Measurements from ENCODE around the gene SMARCE1. TPM values are rescaled to one million over a fixed set of nuclear protein-coding genes. Genes with fewer than 3 reads are reported as not detected.
A peak's percentile ranks its signal among the peaks of the same experiment; 100 is the strongest.

SMARCE1 gene
- total and polyA plus RNA-seq, 8 donors = 27.5 to 125 (median 86.3) TPM

DNA sequence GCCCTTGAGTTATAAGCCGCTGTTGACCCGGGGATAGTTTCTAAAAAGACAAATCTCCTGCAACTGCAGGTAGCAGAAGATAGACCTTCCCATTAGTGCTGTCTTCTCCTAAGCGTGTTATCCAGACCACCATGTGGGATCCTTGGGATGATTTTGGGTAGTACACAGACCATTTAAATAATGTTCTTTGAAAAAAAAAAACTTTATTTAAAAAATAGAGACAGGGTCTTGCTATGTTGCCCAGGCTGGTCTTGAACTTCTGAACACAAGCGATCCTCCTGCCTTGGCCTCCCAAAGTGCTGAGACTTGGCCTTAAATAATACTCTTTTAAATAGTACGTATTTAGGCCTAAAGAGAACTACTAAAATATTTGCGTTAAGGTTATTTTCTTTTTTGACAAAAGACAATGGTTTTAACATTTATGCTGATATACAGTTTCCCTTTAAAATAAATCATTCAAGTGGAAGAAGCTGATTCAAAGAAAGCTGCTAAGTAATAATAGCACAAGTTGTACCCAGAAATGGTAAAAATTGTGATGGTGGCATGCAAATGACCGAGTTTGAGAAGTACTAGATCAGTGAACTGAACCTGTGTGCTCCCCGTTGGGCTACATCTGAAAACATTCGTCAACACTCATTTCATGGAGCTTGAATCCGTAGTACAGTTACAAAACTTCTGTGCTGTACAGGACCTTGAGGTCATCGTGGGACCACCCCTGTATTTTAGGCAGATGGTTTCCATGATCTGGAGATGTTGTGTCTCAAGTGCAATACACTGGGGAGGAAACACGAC lies 24.0 kb downstream of the SMARCE1 start:
- H3K36me3 ChIP-seq = peaks cover 6 to 17% (median 13%) of the 10 kb centered on the region in 4 donors
- WGBS, 5 donors = 76 to 92% (median 87%) methylated on average over 12 of the region's 12 CpGs
- no peak overlapping the region for H3K4me3 ChIP-seq
- DNase-seq = no peak
- no peaks in the 10 kb centered on the region for H3K9me3 ChIP-seq
- no peak overlapping the region for H3K27ac ChIP-seq
- H3K4me1 ChIP-seq = peaks cover 0 to 19% (median 12%) of the 10 kb centered on the region in 4 donors
- TF ChIP-seq POLR2A (IDR thresholded peaks at IDR 0.05) (no peak), EP300 (IDR thresholded peaks at IDR 0.05) (no peak), POLR2AphosphoS5 (IDR thresholded peaks at IDR 0.05) (no peak)
- TF ChIP-seq, protein P1, sequence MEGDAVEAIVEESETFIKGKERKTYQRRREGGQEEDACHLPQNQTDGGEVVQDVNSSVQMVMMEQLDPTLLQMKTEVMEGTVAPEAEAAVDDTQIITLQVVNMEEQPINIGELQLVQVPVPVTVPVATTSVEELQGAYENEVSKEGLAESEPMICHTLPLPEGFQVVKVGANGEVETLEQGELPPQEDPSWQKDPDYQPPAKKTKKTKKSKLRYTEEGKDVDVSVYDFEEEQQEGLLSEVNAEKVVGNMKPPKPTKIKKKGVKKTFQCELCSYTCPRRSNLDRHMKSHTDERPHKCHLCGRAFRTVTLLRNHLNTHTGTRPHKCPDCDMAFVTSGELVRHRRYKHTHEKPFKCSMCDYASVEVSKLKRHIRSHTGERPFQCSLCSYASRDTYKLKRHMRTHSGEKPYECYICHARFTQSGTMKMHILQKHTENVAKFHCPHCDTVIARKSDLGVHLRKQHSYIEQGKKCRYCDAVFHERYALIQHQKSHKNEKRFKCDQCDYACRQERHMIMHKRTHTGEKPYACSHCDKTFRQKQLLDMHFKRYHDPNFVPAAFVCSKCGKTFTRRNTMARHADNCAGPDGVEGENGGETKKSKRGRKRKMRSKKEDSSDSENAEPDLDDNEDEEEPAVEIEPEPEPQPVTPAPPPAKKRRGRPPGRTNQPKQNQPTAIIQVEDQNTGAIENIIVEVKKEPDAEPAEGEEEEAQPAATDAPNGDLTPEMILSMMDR (IDR thresholded peaks at IDR 0.05) = no peak
- intact Hi-C loops (cut with DNase I; ENCODE audit: low total_unique reads) = no loop called here
- peaks cover 0 to 15% (median 6%) of the 10 kb centered on the region in 3 donors for H3K27me3 ChIP-seq

DNA sequence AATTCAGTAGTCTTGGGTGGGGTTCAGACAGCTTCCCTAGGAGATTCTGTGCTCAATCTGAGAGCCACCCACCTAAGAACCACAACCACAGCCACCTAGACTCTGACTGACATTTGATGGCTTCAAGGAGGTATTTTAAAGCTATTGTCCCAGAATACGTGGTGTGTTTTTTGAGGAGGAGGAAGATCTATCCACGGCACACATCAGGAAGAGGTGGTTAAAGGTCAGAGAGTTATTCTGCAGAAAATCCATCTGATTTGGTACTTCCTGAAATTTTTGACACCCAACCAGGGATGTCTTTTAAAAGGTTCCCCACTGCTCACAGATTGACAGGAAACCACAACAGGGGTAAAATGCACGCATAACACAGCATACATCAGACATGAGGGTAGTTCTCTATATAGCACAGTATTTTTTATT lies 25.1 kb downstream of the SMARCE1 start:
- Histone ChIP-seq H3K27ac (no peak overlapping the region), H3K9me3 (no peaks in the 10 kb centered on the region), H3K4me3 (no peak overlapping the region), H3K4me1 (peaks cover 0 to 19% (median 12%) of the 10 kb centered on the region in 4 donors), H3K36me3 (peaks cover 0 to 6% (median 2%) of the 10 kb centered on the region in 4 donors), H3K27me3 (peaks cover 0 to 21% (median 6%) of the 10 kb centered on the region in 3 donors)
- intact Hi-C loops (cut with DNase I; ENCODE audit: low total_unique reads) = no loop called here
- no peak for TF ChIP-seq EP300 (IDR thresholded peaks at IDR 0.05)
- TF ChIP-seq, protein P1 (IDR thresholded peaks at IDR 0.05) = no peak
- no peak for TF ChIP-seq POLR2A (IDR thresholded peaks at IDR 0.05)
- 50 to 60% (median 57%) methylated on average over 3 of the region's 3 CpGs for WGBS, 5 donors
- no peak for DNase-seq

DNA sequence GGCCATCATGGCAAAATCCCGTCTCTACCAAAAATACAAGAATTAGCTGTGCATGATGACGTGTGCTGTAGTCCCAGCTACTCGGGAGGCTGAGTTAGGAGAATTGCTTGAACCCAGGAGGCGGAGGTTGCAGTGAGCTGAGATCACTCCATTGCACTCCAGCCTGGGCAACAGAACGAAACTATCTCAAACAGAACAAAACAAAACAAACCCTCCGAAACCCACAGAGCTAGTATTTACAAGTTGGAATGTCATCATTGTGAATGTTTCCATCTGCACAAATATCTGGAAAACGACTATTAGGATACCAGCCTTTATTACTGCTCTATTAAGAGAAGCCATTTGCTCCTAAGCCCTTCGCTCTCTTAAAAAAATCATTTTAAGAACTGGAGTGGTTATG lies 26.0 kb downstream of the SMARCE1 start:
- intact Hi-C loops (cut with DNase I; ENCODE audit: low total_unique reads) = no loop called here
- H3K4me3 ChIP-seq = no peak overlapping the region
- H3K27ac ChIP-seq = peak overlapping the region in 3 of 5 donors; percentile 23 to 40 (median 36)
- 63 to 70% (median 64%) methylated on average over 8 of the region's 8 CpGs for WGBS, 5 donors
- no peaks in the 10 kb centered on the region for H3K36me3 ChIP-seq
- peaks cover 0 to 30% (median 6%) of the 10 kb centered on the region in 3 donors for H3K27me3 ChIP-seq
- no peak for TF ChIP-seq POLR2AphosphoS5 (IDR thresholded peaks at IDR 0.05)
- TF ChIP-seq EP300 (IDR thresholded peaks at IDR 0.05) = no peak
- TF ChIP-seq, protein P1 (IDR thresholded peaks at IDR 0.05) = no peak
- TF ChIP-seq POLR2A (IDR thresholded peaks at IDR 0.05) = no peak
- no peaks in the 10 kb centered on the region for H3K9me3 ChIP-seq
- no peak for DNase-seq
- peaks cover 0 to 19% (median 12%) of the 10 kb centered on the region in 4 donors for H3K4me1 ChIP-seq

DNA sequence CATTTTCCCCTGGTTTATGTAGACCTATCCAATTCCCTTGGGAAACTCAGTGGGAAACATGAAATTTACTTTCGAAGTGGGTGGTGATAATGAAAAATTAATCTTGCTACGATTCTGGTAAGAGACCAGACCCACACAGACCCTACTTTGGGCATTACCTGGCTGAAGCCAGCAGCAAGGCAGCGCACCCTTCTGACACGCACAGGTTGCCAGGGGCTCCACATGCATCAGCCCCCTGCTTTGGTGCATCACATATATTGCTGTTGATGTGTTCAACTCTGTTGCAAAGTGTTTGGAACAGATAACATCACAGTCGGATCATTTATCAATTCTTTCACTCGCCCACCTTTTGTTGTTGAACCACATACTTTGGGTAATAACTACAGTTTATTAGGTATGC lies 26.6 kb downstream of the SMARCE1 start:
- H3K9me3 ChIP-seq = no peaks in the 10 kb centered on the region
- intact Hi-C loops (cut with DNase I; ENCODE audit: low total_unique reads) = no loop called here
- WGBS, 5 donors = 84 to 92% (median 85%) methylated on average over 6 of the region's 6 CpGs
- DNase-seq = no peak
- no peaks in the 10 kb centered on the region for H3K36me3 ChIP-seq
- no peak overlapping the region for H3K4me3 ChIP-seq
- no peak for TF ChIP-seq EP300 (IDR thresholded peaks at IDR 0.05)
- no peak for TF ChIP-seq POLR2AphosphoS5 (IDR thresholded peaks at IDR 0.05)
- TF ChIP-seq, protein P1 (IDR thresholded peaks at IDR 0.05) = no peak
- no peak for TF ChIP-seq POLR2A (IDR thresholded peaks at IDR 0.05)
- H3K27ac ChIP-seq = peak overlapping the region in 4 of 5 donors; percentile 5 to 40 (median 30)
- H3K27me3 ChIP-seq = peaks cover 0 to 35% (median 6%) of the 10 kb centered on the region in 3 donors
- peaks cover 0 to 19% (median 14%) of the 10 kb centered on the region in 4 donors for H3K4me1 ChIP-seq

Data from stomach (tissue), 9 donors.